ENCODE results near the gene SYT9. TPM values are rescaled to one million over a fixed set of nuclear protein-coding genes. Genes with fewer than 3 reads are reported as not detected.

Gene SYT9
- polyA plus RNA-seq, 1 of the 3 experiments (the other 2 are of a cell fraction) = 0.10 TPM

GRCh38 chr11:7422544-7423331 lies 171.0 kb downstream of the SYT9 start:
- DNase-seq = no peak
- Histone ChIP-seq H3K4me2 (no peak overlapping the region), H3K4me3 (ENCODE audit: low read depth in 2 of 2, low read length in 1 of 2) (no peak overlapping the region), H3K79me2 (ENCODE audit: insufficient read depth) (no peaks in the 10 kb centered on the region), H3K9ac (no peak overlapping the region), H3K27me3 (ENCODE audit: insufficient read depth) (no peaks in the 10 kb centered on the region), H4K20me1 (ENCODE audit: insufficient read depth) (no peaks in the 10 kb centered on the region), H3K4me1 (ENCODE audit: control insufficient read depth in 1 of 2, insufficient read depth in 2 of 2, low read depth in 1 of 2, low read length in 1 of 2) (peaks cover 0 to 3% of the 10 kb centered on the region in 2 experiments; a peak in 1 of 4 replicates), H2AFZ (ENCODE audit: low read depth) (no peak overlapping the region), H3K27ac (ENCODE audit: low read depth in 2 of 2, low read length in 1 of 2) (no peak overlapping the region), H3F3A (replicated peaks; ENCODE audit: insufficient read depth) (no peaks in the 10 kb centered on the region), H3K36me3 (replicated peaks in 1 of 2; ENCODE audit: control insufficient read depth in 1 of 2, insufficient read depth in 2 of 2, low read length in 1 of 2) (no peaks in the 10 kb centered on the region), H3K9me2 (no peaks in the 10 kb centered on the region), H3K9me3 (no peaks in the 10 kb centered on the region)
- WGBS (ENCODE audit: low lambda C conversion rate) = 19% methylated on average over 5 of the region's 5 CpGs
- CTCF ChIA-PET = interaction anchor here (0.9 to 1.5 kb wide), 2 partner anchors 19 to 24 kb away, joined by 3 read pairs; no protein-coding TSS in a partner anchor
- TF ChIP-seq MEF2A (IDR thresholded peaks at IDR 0.05; ENCODE audit: borderline replicate concordance, low read depth) (no peak), MXI1 (IDR thresholded peaks at IDR 0.05; ENCODE audit: low read depth, low read length) (no peak), FOXM1 (IDR thresholded peaks at IDR 0.05; ENCODE audit: low read depth) (no peak), GATA2 (CRISPR knock-in tag; IDR thresholded peaks at IDR 0.05) (no peak), RCOR1 (IDR thresholded peaks at IDR 0.05; ENCODE audit: low read length) (no peak), FOXJ3 (CRISPR knock-in tag; IDR thresholded peaks at IDR 0.05) (no peak), EZH2phosphoT487 (IDR thresholded peaks at IDR 0.05; ENCODE audit: borderline replicate concordance, low read depth) (no peak)
- TF ChIP-seq, protein P1, sequence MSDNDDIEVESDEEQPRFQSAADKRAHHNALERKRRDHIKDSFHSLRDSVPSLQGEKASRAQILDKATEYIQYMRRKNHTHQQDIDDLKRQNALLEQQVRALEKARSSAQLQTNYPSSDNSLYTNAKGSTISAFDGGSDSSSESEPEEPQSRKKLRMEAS (IDR thresholded peaks at IDR 0.05; ENCODE audit: low read depth) = no peak
- POLR2A ChIA-PET = no interaction called here

- H3K79me2 ChIP-seq (ENCODE audit: insufficient read depth) = no peaks in the 10 kb centered on the region
- no peak overlapping the region for H3K9ac ChIP-seq
- CTCF ChIA-PET = interaction anchor here (0.9 kb wide), 1 partner anchor 18 kb away, joined by 3 read pairs; no protein-coding TSS in a partner anchor
- H3K4me1 ChIP-seq (ENCODE audit: control insufficient read depth in 1 of 2, insufficient read depth in 2 of 2, low read depth in 1 of 2, low read length in 1 of 2) = peaks cover 0 to under 1% of the 10 kb centered on the region in 2 experiments; a peak in 1 of 4 replicates
- no peaks in the 10 kb centered on the region for H3K36me3 ChIP-seq (replicated peaks in 1 of 2; ENCODE audit: control insufficient read depth in 1 of 2, insufficient read depth in 2 of 2, low read length in 1 of 2)
- H3K4me3 ChIP-seq (ENCODE audit: low read depth in 2 of 2, low read length in 1 of 2) = no peak overlapping the region
- H3K9me3 ChIP-seq = no peaks in the 10 kb centered on the region
- no peaks in the 10 kb centered on the region for H3F3A ChIP-seq (replicated peaks; ENCODE audit: insufficient read depth)
- no peak for TF ChIP-seq POLR2AphosphoS5 (IDR thresholded peaks at IDR 0.05; ENCODE audit: low read depth, low read length)
- TF ChIP-seq SMC3 (IDR thresholded peaks at IDR 0.05; ENCODE audit: low read depth, low read length) = no peak
- TF ChIP-seq EP300 (IDR thresholded peaks at IDR 0.05; ENCODE audit: borderline replicate concordance in 1 of 2, low read depth in 1 of 2, low read length in 1 of 2) = no peak
- no peak for TF ChIP-seq GABPA (IDR thresholded peaks at IDR 0.05; ENCODE audit: low read depth)
- no peak for TF ChIP-seq MEF2A (IDR thresholded peaks at IDR 0.05; ENCODE audit: borderline replicate concordance, low read depth)
- TF ChIP-seq ELF1 (IDR thresholded peaks at IDR 0.05) = no peak
- TF ChIP-seq JUND (IDR thresholded peaks at IDR 0.05) = no peak
- no peak for DNase-seq
- H3K27ac ChIP-seq (ENCODE audit: low read depth in 2 of 2, low read length in 1 of 2) = no peak overlapping the region
- H3K9me2 ChIP-seq = no peaks in the 10 kb centered on the region
- H3K27me3 ChIP-seq (ENCODE audit: insufficient read depth) = no peaks in the 10 kb centered on the region
- no peak overlapping the region for H3K4me2 ChIP-seq
- H4K20me1 ChIP-seq (ENCODE audit: insufficient read depth) = no peaks in the 10 kb centered on the region
- WGBS (ENCODE audit: low lambda C conversion rate) = 42% methylated on average over 3 of the region's 3 CpGs
- POLR2A ChIA-PET = no interaction called here
- H2AFZ ChIP-seq (ENCODE audit: low read depth) = no peak overlapping the region
Observed at GRCh38 chr11:7423946-7424345, 172.2 kb downstream of the SYT9 start.
